IPS DF 6.9 (cell line): ENCODE data around the gene MAD1L1.

Experiments
- DNase-seq: peaks from one replicate; pipeline ENCODE4 v3.0.0-alpha.2; 2013; ENCODE audit warnings: low read depth, low spot score
- H3K27ac ChIP-seq: one replicate; pipeline ENCODE4 v1.5.1; 2013; ENCODE audit warnings: low read length, control low read depth
- H3K27me3 ChIP-seq: 2 replicates; pipeline ENCODE4 v1.6.1; 2013; ENCODE audit warnings: mild to moderate bottlenecking, low read length; ENCODE audit not compliant: control insufficient read depth, insufficient read depth
- H3K36me3 ChIP-seq: 2 replicates; pipeline ENCODE4 v1.6.1; 2013; ENCODE audit warnings: low read length; ENCODE audit not compliant: control insufficient read depth, insufficient read depth
- H3K4me1 ChIP-seq: 2 replicates; pipeline ENCODE4 v1.6.1; 2013; ENCODE audit warnings: low read length; ENCODE audit not compliant: control insufficient read depth, insufficient read depth
- H3K4me3 ChIP-seq: 2 replicates; pipeline ENCODE4 v1.5.1; 2013; ENCODE audit warnings: mild to moderate bottlenecking, low read length
- H3K9me3 ChIP-seq: 2 replicates; pipeline ENCODE4 v1.6.1; 2013; ENCODE audit warnings: low read length, inconsistent platforms; ENCODE audit not compliant: control insufficient read depth, insufficient read depth
- WGBS: extraction: QIAGEN DNeasy Blood & Tissue Kit; methylation state at CpG from one replicate; pipeline ENCODE4 v1.1.7; 2013; ENCODE audit warnings: mixed read lengths, missing lambda C conversion rate; ENCODE audit not compliant: insufficient read length, insufficient coverage; 5-methylcytosine and 5-hydroxymethylcytosine counted together

Gene MAD1L1

DNA sequence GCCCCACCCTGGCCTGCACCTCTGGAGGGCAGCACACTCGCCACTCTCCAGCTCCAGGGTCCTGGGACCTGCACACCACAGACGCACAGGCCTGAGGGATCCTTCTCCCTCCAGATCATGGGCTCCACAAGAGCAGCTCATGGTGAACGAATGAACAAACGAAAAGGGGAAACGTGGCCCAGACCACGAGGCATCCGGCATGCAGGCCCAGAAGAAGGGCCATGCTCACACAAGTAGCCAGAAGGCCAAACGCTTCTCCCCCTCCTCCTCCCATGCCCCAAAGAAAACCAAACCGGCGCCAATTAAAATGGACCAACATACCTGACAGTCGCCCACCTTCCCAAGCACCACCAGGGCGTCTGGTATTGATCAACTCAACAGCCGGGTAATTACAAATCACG lies 30.4 kb downstream of the MAD1L1 start:
- H3K4me3 ChIP-seq, result no peak overlapping the region
- H3K27ac ChIP-seq, result no peak overlapping the region
- DNase-seq, result no peak
- WGBS, result no CpG with 5 or more reads among the region's 14 CpGs
- H3K4me1 ChIP-seq, result no peaks in the 10 kb centered on the region
- H3K36me3 ChIP-seq, result peaks cover 19% of the 10 kb centered on the region
- H3K9me3 ChIP-seq, result no peaks in the 10 kb centered on the region
- H3K27me3 ChIP-seq, result no peaks in the 10 kb centered on the region

DNA sequence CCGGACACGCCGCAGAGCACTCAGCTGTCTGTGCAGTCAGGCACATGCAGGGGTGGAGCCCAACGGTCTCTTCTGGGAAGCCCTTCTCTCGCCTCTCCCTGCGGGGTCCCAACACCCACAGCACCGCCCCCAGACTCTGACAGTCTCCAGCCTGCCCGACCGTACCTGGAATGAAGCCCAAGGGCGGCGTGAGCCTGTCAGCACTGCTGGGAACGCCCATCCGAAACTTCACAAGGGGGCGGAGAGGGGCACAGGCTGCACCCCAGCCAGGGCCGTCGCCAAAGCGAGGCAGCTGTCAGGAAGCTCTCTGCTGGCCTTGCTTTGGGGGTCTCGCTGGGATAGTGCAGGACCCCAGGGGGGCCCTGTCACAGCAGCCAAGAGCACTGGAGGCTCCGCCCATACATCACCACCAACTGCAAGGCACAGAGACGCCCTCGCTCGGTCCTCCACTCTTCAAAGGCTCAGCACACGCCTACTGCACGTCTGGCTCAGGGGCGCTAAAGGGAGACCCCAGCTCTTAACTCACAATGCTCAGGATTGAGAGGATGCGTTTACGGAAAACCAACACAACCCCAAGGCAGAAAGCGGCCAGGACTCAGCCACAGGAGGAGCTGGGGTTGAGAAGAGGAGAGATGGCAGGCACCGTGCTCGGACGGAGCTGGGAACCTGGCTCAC lies 30.9 kb downstream of the MAD1L1 start:
- no CpG with 5 or more reads among the region's 31 CpGs for WGBS
- H3K27ac ChIP-seq, result no peak overlapping the region
- peaks cover 20% of the 10 kb centered on the region for H3K36me3 ChIP-seq
- no peak for DNase-seq
- no peaks in the 10 kb centered on the region for H3K4me1 ChIP-seq
- no peaks in the 10 kb centered on the region for H3K27me3 ChIP-seq
- H3K4me3 ChIP-seq, result no peak overlapping the region
- no peaks in the 10 kb centered on the region for H3K9me3 ChIP-seq

DNA sequence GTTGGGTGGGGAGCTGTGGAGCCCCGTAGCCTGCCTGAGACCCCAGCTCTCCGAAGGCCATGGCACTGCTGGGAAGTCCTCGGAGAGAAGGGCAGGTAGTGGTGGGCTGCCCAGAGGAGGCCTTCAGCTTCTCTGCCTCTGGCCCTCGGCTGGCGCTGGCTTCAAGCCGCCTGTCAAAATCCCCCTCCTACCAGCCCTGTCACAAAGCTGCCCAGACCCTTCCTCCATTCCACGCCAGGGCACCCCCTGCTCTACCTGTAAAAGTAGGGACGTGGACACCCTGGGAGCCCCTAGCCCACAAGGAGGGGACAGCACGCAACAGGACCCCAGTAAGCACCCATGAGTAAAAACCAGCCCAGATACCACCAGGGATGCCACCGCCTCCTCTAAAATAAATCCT lies 31.6 kb downstream of the MAD1L1 start:
- Histone ChIP-seq H3K27me3 (no peaks in the 10 kb centered on the region), H3K36me3 (peaks cover 24% of the 10 kb centered on the region)

DNA sequence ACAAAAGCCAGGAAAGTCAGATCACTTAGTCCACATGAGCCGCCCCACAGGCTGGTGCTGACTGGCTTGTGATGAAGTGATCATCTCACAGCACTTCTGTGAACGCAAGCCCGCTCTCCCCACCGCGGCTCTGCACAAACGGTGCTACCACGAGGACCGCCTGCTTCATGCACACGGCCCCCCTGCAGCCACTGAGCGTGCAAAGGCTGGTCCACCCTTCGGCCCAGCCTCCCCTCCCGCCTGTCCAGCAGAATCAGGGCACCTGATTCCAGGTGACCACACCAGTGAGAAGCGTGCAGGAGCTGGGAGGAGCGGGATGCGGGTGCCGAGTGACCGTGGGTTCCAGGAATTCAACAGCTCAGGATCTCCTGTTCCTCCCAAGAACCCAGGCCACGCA lies 32.2 kb downstream of the MAD1L1 start:
- H3K4me1 ChIP-seq, result no peaks in the 10 kb centered on the region
- peaks cover 26% of the 10 kb centered on the region for H3K36me3 ChIP-seq
- no CpG with 5 or more reads among the region's 18 CpGs for WGBS
- no peak overlapping the region for H3K27ac ChIP-seq
- no peaks in the 10 kb centered on the region for H3K9me3 ChIP-seq
- no peak overlapping the region for H3K4me3 ChIP-seq
- no peaks in the 10 kb centered on the region for H3K27me3 ChIP-seq
- no peak for DNase-seq

More for the DNA sequence above, 31.6 kb downstream of the MAD1L1 start:
- WGBS, result no CpG with 5 or more reads among the region's 10 CpGs
- H3K4me3 ChIP-seq, result no peak overlapping the region
- no peaks in the 10 kb centered on the region for H3K4me1 ChIP-seq
- H3K9me3 ChIP-seq, result no peaks in the 10 kb centered on the region
- no peak overlapping the region for H3K27ac ChIP-seq
- no peak for DNase-seq

DNA sequence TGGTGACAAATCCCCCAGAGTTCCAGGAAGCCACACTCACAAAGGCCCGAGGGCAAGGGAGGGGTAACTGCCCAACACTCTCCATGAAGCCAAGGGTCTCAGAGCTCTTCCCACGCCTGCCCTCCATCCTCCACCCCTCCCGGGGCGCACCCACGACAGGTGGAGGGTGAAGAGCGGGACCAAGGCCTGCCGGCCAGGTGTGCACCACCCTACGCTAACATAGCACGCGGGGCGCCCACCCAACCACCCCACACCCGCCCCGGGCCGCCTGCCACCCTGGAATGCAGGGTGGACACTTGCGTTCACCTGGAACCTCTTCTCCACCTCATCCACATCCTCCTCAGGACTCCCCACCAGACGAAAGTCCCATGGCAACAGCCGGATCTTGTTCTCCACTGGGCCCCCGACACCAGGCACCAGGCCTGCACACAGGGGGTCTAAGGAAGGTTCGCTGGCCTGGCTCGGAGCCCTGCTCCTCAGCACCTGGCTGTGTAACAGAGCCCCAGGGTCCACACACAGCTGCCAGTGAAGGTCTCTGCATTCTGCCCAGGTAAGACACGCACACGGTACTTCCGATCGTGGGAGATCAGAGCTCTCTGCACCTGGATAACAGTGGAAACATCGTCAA lies 32.7 kb downstream of the MAD1L1 start:
- no peak overlapping the region for H3K27ac ChIP-seq
- H3K27me3 ChIP-seq, result no peaks in the 10 kb centered on the region
- no CpG with 5 or more reads among the region's 25 CpGs for whole genome bisulfite sequencing
- H3K4me3 ChIP-seq, result no peak overlapping the region
- H3K4me1 ChIP-seq, result no peaks in the 10 kb centered on the region
- no peak for DNase-seq
- peaks cover 27% of the 10 kb centered on the region for H3K36me3 ChIP-seq
- no peaks in the 10 kb centered on the region for H3K9me3 ChIP-seq

DNA sequence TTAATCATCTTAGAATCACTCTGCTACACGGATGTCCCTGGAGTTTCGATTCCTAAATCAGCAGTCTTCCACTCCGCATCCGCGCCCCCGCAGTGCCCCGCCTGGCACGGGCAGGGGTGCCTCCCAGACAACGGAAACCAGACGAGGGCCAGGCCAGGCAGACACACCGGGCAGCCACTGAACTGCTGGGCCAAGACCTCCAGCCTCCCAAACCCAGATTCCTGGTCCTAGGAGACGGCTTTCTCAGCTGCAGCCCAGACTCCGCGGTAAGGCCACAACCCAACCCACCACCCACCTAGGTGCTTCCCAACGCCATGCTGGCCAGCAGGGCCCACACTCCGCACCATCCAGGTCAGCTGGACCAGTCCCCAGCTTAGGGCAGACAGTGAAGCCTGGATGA lies 33.2 kb downstream of the MAD1L1 start:
- Histone ChIP-seq H3K36me3 (peaks cover 27% of the 10 kb centered on the region), H3K4me1 (no peaks in the 10 kb centered on the region), H3K9me3 (no peaks in the 10 kb centered on the region), H3K27ac (no peak overlapping the region), H3K27me3 (no peaks in the 10 kb centered on the region), H3K4me3 (no peak overlapping the region)
- no peak for DNase-seq
- WGBS, result no CpG with 5 or more reads among the region's 16 CpGs

DNA sequence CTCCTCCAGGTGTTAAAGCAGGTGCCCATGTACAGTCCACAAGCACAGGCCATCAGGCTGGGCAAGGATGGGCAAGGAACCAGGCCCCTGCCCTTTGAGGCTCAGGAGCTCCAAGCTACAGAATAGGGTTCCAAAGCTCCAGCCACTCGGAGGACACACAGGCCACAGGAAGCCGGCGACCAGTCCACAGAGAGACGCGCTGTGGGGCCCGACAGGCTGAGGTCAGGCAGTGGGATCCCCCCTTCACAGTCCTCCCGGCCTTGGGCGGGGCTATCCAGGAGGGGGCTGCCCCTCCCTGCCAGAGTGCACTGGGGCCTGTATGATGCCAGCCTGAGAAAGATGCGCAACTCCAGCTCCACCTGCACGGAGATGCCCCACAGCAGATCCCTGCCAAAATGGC lies 34.0 kb downstream of the MAD1L1 start:
- no CpG with 5 or more reads among the region's 10 CpGs for WGBS
- no peak for DNase-seq
- Histone ChIP-seq H3K27me3 (no peaks in the 10 kb centered on the region), H3K4me3 (no peak overlapping the region), H3K27ac (no peak overlapping the region), H3K4me1 (no peaks in the 10 kb centered on the region), H3K9me3 (no peaks in the 10 kb centered on the region), H3K36me3 (peaks cover 27% of the 10 kb centered on the region)

DNA sequence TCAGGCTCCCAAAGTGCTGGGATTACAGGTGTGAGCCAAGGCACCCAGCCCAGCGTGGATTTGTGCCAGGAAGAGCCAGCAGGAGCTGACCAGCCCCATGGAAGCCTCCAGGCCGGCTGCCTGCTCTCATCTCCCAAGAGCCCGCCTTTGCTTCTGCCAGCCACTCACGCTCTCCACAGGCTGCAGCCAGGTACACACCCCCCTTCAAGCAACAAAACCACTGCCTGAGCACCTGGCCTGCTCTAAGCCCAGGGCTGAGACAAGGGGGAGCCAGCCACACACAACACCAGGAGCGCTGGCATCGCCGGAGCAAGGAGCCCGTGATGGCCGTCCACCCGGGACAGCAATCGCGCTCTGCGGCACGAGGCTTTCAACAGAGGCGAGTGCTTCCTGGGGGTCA lies 34.5 kb downstream of the MAD1L1 start:
- Histone ChIP-seq H3K4me3 (no peak overlapping the region), H3K4me1 (no peaks in the 10 kb centered on the region), H3K27ac (no peak overlapping the region), H3K36me3 (peaks cover 27% of the 10 kb centered on the region), H3K9me3 (no peaks in the 10 kb centered on the region), H3K27me3 (no peaks in the 10 kb centered on the region)
- DNase-seq, result no peak
- WGBS, result no CpG with 5 or more reads among the region's 15 CpGs

DNA sequence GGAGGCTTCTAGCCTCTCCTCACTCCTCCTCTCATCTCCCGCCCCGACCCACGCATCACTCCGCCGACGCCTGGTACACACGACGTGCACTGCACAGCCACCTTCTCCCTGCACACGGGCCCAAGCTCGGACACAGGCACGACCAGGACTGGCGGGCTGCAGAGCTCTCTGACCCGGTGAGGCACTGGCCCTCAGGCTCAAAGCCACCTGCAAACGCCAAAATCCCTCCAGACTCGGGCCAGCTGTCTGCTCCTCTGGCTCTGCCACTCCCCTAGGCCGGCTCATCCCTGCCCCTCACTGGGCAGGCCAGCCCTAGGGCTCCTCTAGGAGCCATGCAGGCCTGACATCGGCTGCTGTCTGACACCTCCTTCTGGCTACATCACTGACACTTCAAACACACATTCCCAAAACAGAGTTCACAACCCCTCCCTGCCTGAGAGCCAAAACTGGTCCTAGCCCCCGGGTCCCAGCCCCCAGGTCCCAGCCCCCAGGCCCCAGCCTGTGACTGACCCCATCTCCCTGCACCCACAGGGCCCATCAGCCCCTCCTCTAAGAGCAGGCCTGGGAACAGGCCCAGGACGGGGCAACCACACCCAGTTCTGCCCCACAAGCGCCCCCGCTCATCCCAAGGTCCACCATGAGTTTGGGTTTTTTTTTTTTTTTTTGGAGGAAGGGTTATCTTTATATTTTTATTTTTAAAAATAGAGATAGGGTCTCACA lies 35.1 kb downstream of the MAD1L1 start:
- Histone ChIP-seq H3K27me3 (no peaks in the 10 kb centered on the region), H3K36me3 (peaks cover 27% of the 10 kb centered on the region), H3K27ac (no peak overlapping the region), H3K4me3 (no peak overlapping the region), H3K4me1 (no peaks in the 10 kb centered on the region), H3K9me3 (no peaks in the 10 kb centered on the region)
- no CpG with 5 or more reads among the region's 21 CpGs for WGBS
- DNase-seq, result no peak

DNA sequence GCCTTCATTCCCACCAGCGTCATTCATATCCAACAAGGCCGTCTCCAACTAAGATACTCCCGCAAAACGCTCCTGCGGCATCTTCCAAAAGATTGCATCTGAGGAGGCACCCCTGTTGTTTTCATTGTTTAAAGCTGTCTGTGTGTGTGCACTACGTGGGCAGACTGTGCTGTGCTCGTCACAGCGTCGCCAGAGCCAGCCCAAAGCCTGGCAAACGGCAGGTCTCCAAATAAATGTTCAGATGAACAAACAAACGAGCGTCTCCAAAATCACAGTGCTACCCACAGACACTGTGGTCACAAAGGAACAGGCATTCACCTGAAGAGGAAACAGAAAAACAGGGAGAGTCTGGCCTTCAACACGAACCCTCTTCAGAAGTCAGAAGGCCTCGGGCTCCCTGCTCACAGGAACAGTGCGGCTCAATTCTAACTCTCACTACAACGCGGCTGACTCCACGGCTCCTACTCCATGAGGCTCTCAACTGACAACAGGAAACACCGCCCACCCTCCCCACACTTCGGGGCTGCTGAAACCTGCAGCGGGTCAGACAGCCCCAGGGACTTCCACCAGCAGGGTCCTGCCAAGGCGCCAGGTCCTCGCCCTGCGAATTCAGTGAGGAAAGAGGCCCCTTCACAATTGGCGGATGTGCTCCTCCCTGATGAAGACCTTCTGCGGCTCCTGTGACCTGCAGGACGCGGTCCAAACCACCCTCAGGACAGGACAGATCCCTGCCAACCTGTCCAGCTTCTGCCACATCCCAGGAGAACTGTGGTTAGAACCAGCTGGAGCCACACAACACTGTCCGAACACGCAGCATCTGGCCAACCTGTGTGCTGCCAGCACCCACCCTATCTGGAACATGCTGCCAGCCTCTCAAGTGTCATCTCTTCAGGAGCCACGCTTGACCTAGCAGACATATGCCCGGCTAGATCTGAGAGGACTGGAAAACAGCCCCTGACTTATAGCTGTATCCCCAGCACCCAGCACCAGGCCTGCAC lies 36.1 kb downstream of the MAD1L1 start:
- H3K4me3 ChIP-seq, result no peak overlapping the region
- H3K36me3 ChIP-seq, result peaks cover 27% of the 10 kb centered on the region
- no peaks in the 10 kb centered on the region for H3K9me3 ChIP-seq
- no peak for DNase-seq
- WGBS, result no CpG with 5 or more reads among the region's 32 CpGs
- H3K27ac ChIP-seq, result no peak overlapping the region
- no peaks in the 10 kb centered on the region for H3K27me3 ChIP-seq
- no peaks in the 10 kb centered on the region for H3K4me1 ChIP-seq
